ENCODE measurements around the gene DALRD3.

The DALRD3 gene, protein sequence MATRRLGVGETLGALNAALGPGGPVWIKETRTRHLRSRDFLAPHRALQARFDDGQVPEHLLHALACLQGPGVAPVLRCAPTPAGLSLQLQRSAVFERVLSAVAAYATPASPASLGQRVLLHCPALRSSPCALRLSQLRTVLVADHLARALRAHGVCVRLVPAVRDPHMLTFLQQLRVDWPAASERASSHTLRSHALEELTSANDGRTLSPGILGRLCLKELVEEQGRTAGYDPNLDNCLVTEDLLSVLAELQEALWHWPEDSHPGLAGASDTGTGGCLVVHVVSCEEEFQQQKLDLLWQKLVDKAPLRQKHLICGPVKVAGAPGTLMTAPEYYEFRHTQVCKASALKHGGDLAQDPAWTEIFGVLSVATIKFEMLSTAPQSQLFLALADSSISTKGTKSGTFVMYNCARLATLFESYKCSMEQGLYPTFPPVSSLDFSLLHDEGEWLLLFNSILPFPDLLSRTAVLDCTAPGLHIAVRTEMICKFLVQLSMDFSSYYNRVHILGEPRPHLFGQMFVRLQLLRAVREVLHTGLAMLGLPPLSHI

DNA sequence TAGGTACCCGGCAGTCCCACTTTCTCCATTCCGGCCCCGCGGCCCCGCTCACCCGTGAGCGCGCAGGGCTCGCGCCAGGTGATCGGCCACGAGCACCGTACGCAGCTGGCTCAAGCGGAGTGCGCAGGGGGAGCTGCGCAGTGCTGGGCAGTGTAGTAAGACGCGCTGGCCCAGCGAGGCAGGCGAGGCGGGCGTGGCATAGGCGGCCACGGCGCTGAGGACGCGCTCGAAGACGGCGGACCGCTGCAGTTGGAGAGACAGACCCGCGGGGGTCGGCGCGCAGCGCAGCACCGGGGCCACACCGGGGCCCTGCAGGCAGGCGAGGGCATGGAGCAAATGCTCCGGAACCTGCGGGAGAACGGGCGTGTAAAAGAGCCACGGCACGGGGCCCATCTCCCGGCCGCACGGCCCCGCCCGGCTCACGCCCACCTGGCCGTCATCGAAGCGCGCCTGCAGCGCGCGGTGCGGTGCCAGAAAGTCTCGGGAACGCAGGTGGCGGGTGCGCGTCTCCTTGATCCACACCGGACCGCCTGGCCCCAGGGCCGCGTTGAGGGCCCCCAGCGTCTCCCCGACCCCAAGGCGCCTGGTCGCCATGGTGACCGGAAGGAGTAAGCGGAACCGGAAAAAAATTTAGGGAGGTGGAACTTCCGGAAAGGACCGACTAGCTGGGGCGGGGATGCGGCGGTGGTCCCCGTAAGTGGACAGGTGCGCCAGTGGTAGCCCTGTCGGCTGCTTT lies at the start of gene DALRD3:
DALRD3 (minus strand) TSS at position 610 of the 736 bp plus-strand sequence; CDS start at position 594, 16 bp downstream.
- peak; percentile 61 to 88 for DNase-seq (ENCODE audit: low spot score in 2 of 2)
- peak; percentile 29 for ATAC-seq
- Mint-ChIP-seq H3K4me1 (peaks cover 35% of the 10 kb centered on the region), H3K36me3 (peaks cover 51% of the 10 kb centered on the region), H3K4me3 (peak within 1 kb of the TSS; percentile 95), H3K27ac (peak within 1 kb of the TSS; percentile 85), H3K9me3 (no peaks in the 10 kb centered on the region)

DNA sequence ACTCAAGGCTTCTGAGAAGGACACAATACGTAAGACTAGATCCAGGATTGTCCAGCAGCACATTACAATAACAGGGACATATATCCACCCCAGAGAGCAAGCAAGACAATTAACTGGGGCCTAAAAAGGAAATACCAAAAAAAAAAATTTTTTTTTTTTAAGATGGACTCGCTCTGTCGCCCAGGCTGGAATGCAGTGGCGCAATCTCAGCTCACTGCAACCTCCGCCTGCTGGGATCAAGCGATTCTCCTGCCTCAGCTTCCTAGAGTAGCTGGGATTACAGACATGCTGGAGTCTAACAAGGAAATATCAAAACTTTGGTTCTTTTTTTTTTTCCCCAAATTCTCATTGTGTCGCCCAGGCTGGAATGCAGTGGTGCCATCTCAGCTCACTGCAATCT lies 39.6 kb upstream of the DALRD3 start:
- H3K4me1 Mint-ChIP-seq, result peaks cover 8% of the 10 kb centered on the region
- H3K4me3 Mint-ChIP-seq, result no peak overlapping the region
- DNase-seq (ENCODE audit: low spot score in 2 of 2), result no peak
- H3K9me3 Mint-ChIP-seq, result no peaks in the 10 kb centered on the region
- peaks cover 100% of the 10 kb centered on the region for H3K36me3 Mint-ChIP-seq
- H3K27ac Mint-ChIP-seq, result no peak overlapping the region
- ATAC-seq, result no peak

DNA sequence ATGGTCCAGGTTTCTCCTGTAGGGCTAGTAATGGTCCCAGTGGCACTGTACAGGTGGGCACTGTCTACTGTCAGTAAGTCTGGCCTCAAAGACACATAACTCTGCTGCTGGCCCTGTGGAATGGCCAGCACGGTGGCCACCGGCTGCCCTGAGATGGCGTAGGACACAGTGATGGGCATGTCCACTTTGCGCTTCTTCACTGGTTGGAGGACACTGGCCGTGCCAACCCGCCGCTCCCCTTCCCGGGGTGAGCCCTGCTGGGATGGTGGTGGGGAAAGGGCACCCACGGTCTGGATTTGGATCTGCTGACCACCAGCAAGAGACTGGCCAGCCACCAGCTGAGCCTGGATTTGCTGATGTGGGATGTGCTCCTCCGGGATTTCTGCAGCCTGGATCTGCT lies 38.9 kb upstream of the DALRD3 start:
- Mint-ChIP-seq H3K27ac (no peak overlapping the region), H3K9me3 (no peaks in the 10 kb centered on the region), H3K36me3 (peaks cover 100% of the 10 kb centered on the region), H3K4me3 (no peak overlapping the region), H3K4me1 (peaks cover 8% of the 10 kb centered on the region)
- ATAC-seq, result peak; percentile 28
- no peak for DNase-seq (ENCODE audit: low spot score in 2 of 2)

DNA sequence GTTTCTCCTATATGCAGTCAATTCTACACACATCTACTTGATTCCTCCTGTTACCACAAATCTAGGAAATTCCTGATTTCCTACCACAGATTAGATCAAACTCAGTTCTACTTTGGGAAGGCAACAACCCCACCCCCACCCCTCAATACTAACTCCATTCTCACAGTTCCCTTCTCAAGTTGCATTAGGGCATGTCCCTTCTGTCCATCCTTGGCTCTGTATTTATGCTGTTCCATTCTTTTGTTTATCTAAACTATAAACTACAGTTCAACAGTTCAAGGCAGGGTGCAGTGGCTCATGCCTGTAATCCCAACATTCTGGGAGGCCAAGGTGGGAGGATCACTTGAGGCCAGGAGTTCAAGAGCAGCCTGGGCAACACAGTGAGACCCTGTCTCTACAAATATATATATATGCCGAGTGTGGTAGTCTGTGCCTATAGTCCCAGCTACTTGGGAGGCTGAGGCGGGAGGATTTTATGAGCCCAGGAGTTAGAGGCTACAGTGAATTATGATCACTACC lies 36.0 kb upstream of the DALRD3 start:
- no peaks in the 10 kb centered on the region for H3K9me3 Mint-ChIP-seq
- H3K27ac Mint-ChIP-seq, result peak overlapping the region; percentile 48
- no peak overlapping the region for H3K4me3 Mint-ChIP-seq
- no peak for DNase-seq (ENCODE audit: low spot score in 2 of 2)
- H3K4me1 Mint-ChIP-seq, result peaks cover 25% of the 10 kb centered on the region
- ATAC-seq, result no peak
- peaks cover 100% of the 10 kb centered on the region for H3K36me3 Mint-ChIP-seq

DNA sequence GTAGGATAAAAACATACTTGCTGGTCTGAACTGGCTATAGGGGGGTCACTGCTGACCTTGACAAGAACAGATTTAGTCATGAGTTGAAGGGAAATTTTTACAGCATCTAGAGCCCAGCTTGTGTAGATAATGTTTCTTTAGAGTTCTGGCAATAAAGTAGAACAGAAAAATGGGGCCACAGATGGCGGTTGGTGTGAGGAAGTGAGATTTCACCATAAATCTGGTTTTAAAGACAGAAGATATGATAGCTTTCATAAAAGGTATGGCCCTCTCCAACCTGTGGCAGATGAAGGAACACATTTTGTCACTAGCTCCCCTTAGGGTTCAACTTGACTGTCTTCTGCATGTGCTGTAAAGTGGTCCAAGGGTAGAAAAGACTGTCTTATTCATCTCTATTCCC lies 35.2 kb upstream of the DALRD3 start:
- ATAC-seq (no peak), DNase-seq (ENCODE audit: low spot score in 2 of 2) (no peak)
- peak overlapping the region; percentile 48 for H3K27ac Mint-ChIP-seq
- H3K36me3 Mint-ChIP-seq, result peaks cover 100% of the 10 kb centered on the region
- H3K4me1 Mint-ChIP-seq, result peaks cover 25% of the 10 kb centered on the region
- no peaks in the 10 kb centered on the region for H3K9me3 Mint-ChIP-seq
- H3K4me3 Mint-ChIP-seq, result no peak overlapping the region

DNA sequence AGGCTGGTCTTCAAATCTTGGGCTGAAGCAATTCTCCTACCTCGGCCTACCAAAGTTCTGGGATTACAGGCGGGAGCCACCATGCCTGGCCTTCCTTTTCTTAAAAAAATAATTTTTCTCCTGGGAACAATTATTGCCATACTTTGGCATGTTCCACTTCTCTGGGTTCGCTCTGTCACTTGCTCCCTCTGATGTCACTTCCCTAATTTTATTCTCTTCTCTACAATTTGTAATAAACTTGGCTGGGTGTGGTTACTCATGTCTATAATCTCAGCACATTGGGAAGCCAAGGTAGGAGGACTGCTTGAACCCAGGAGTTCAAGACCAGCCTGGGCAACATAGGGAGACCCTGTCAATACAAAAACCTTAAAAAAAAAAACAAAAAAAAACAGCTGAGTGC lies 16.9 kb upstream of the DALRD3 start:
- Mint-ChIP-seq H3K9me3 (no peaks in the 10 kb centered on the region), H3K36me3 (peaks cover 100% of the 10 kb centered on the region), H3K4me3 (no peak overlapping the region), H3K4me1 (no peaks in the 10 kb centered on the region), H3K27ac (peak overlapping the region; percentile 57)
- ATAC-seq (no peak), DNase-seq (ENCODE audit: low spot score in 2 of 2) (no peak)

DNA sequence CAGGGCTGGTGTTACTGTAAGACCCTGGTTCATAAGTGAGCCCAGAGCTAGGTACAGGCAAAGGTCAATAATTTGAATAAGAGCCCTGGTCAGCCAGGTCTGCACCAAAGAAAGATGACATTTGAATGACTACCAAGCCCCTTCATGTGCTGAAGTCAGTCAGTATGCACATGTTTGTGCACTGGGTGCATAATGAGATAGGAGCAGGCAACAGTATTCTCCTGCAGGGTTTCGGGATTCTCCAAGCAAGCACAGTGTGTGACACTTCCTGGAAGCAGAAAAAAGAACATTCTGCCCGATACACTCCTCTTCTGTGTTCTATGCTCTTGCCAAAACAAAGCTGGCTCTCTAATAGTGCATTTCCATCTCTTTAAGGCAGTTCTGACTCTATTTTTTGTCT lies 16.3 kb upstream of the DALRD3 start:
- Mint-ChIP-seq H3K27ac (peak overlapping the region; percentile 57), H3K4me1 (peaks cover 1% of the 10 kb centered on the region), H3K4me3 (no peak overlapping the region), H3K36me3 (peaks cover 100% of the 10 kb centered on the region), H3K9me3 (no peaks in the 10 kb centered on the region)
- ATAC-seq, result no peak
- DNase-seq (ENCODE audit: low spot score in 2 of 2), result no peak

DNA sequence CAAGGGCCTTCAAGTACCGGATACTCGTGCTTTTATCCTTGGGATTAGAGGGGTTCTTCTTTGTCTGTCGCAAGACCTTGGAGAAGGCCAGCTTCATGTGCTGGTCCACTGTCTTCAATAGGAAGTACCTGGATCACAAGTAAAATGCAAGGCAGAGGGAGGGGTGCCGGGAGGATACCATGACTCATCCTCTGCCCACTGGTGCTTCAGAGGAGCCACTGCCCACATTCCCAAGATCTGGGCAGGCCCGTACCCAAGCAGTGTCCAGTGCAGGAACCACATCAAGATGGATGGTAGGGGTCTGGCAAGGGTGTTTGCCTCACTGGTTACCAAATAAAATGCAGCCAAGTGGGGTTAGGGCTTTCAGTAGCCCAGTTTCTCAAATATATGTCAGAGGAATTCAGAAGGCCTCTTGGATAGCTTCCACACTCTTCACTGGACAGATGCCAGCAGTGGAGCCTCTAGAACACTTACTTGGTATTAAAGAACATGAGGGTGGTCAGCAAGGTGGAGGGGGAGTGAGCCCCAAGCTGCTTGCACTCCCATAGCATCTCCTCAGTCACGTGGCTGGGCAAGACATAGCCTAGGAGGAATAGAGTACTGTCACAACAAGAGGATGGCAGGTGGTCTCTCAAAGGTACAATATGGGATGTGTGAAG lies 14.4 kb upstream of the DALRD3 start:
- no peak overlapping the region for H3K27ac Mint-ChIP-seq
- peaks cover 100% of the 10 kb centered on the region for H3K36me3 Mint-ChIP-seq
- no peak for DNase-seq (ENCODE audit: low spot score in 2 of 2)

DNA sequence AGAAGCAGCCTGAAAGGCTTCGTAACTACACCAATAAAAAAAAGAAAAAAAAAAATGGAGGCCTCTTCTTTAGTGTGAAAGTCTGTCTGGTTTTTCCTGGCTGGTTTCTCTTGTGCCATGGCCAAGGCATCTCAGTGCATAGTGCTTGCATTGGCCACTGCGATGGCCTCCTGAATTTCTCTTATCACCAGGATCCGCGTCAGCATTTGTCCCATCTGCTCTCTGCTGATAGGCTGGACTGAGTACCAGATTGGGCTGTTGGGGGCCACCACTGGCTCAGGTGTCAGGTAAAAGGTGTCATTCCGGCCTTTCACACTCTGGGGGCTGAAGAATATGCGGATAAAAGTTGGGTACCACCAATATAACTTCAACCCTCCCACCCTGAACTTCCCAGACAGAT lies 11.9 kb upstream of the DALRD3 start:
- no peak for ATAC-seq

More for the DNA sequence above, 14.4 kb upstream of the DALRD3 start:
- no peak for ATAC-seq
- Mint-ChIP-seq H3K4me3 (no peak overlapping the region), H3K4me1 (peaks cover 20% of the 10 kb centered on the region), H3K9me3 (no peaks in the 10 kb centered on the region)

DNA sequence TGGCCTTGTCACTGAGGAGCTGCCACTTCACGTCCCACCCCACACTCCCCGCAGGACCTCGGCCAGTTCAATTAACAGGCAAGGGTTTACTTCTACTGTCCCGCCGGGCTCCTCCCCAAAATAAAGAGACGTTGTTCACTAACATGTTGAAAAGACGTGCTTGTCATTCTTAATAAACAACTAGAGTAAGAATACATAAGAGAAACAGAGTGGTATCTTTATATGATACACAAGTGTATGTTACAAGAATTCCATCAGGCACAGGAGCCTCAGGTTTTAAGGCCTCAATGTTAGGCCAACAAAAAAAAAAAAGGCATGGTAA lies 11.1 kb upstream of the DALRD3 start:
- H3K4me3 Mint-ChIP-seq, result peak overlapping the region; percentile 94
- peaks cover 49% of the 10 kb centered on the region for H3K4me1 Mint-ChIP-seq
- H3K27ac Mint-ChIP-seq, result peak overlapping the region; percentile 99
- no peak for DNase-seq (ENCODE audit: low spot score in 2 of 2)
- peaks cover 100% of the 10 kb centered on the region for H3K36me3 Mint-ChIP-seq
- H3K9me3 Mint-ChIP-seq, result no peaks in the 10 kb centered on the region
- no peak for ATAC-seq

More for the DNA sequence above, 11.9 kb upstream of the DALRD3 start:
- Mint-ChIP-seq H3K27ac (peak overlapping the region; percentile 99), H3K9me3 (no peaks in the 10 kb centered on the region), H3K4me3 (no peak overlapping the region), H3K4me1 (peaks cover 41% of the 10 kb centered on the region), H3K36me3 (peaks cover 100% of the 10 kb centered on the region)
- DNase-seq (ENCODE audit: low spot score in 2 of 2), result no peak

DNA sequence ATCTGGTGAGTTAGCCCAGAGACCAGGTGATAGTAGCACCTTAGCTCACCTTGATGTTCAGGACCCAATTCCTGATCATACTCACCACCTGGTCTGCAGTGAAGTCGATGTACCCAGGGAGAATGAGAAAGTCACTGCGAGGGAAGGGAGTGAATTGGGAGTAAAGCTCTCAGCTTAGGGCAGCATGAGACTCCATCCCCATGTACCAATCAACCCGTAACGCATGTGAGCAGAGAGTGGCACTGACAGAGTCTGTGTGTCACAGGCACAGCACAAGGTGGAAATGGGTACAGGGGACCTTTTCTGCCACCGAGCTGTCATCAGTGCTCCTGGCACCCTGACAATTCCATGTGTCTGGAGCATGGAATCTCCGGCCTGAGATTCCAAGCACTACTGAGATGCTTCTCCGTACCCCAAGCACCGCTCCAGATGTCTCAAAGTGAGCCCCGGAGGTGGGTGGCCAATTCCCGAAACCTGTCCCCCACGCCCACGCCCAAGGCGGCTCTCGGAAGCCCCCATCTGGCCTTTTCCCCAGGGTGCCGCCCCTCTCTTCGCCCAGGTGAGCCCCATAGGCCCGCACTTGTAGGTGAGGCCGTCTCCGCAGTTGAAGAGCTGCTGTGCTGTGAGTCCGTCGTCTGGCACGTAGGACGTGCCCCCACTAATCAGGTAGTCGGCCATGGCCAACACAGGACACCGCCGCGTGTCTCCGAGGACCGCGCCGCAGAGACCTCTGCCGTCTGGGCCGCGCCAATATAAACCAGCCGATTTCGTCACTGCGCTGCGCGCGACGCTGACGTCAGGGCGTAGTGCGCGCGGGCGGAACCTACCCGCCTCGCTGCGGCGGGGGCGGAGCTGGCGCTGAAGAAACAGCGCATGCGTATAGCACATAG lies 10.5 kb upstream of the DALRD3 start, which contains the start of gene IMPDH2:
IMPDH2 (minus strand) TSS at position 726 of the 890 bp plus-strand sequence; CDS start at position 678, 48 bp downstream.
- H3K27ac Mint-ChIP-seq, result peak within 1 kb of the TSS; percentile 99
- ATAC-seq (peak; percentile 96), DNase-seq (ENCODE audit: low spot score in 2 of 2) (peak; percentile 94 to 96)
- peaks cover 55% of the 10 kb centered on the region for H3K4me1 Mint-ChIP-seq
- H3K9me3 Mint-ChIP-seq, result no peaks in the 10 kb centered on the region
- H3K4me3 Mint-ChIP-seq, result peak within 1 kb of the TSS; percentile 94
- H3K36me3 Mint-ChIP-seq, result peaks cover 100% of the 10 kb centered on the region

DNA sequence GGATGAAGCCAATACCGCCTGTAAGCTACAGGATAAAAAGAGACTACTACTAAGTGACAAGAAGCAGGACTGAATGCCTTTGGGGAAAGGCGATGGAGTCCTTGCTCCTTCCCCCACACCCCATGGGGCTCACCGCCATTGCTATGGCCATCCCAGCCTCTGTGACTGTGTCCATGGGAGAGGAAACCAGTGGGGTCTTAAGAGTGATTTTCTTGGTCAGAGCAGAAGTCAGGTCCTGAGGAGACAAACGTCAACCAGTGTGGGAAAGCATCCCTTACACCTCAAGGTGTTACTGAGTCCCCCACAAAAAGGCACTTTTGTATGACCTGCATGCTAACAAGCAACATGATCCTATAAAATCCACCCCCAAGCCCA lies 9.9 kb upstream of the DALRD3 start:
- no peak for DNase-seq (ENCODE audit: low spot score in 2 of 2)
- H3K9me3 Mint-ChIP-seq, result no peaks in the 10 kb centered on the region
- H3K4me3 Mint-ChIP-seq, result peak overlapping the region; percentile 94
- peaks cover 100% of the 10 kb centered on the region for H3K36me3 Mint-ChIP-seq
- peak overlapping the region; percentile 99 for H3K27ac Mint-ChIP-seq
- peaks cover 61% of the 10 kb centered on the region for H3K4me1 Mint-ChIP-seq
- ATAC-seq, result no peak

DNA sequence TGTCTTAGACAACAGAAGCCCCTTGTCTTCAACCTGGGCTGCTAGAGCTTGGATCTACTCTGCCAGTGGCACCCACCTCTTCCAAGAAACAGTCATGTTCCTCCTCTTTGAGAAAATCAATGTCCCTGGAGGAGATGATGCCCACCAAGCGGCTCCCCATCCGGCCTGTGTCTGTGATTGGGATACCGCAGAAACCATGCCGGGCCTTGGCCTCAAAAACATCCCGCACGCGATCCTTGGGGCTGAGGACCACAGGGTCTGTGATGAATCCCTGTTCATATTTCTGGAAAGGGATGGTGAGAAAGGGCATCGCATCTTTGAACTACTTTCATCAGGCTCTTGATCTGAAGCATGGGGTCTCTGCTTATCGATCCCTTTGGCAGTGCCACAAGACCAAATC lies 9.3 kb upstream of the DALRD3 start:
- DNase-seq (ENCODE audit: low spot score in 2 of 2) (no peak), ATAC-seq (no peak)
- Mint-ChIP-seq H3K27ac (peak overlapping the region; percentile 99), H3K4me1 (peaks cover 68% of the 10 kb centered on the region), H3K36me3 (peaks cover 100% of the 10 kb centered on the region), H3K9me3 (no peaks in the 10 kb centered on the region), H3K4me3 (peak overlapping the region; percentile 94)

DNA sequence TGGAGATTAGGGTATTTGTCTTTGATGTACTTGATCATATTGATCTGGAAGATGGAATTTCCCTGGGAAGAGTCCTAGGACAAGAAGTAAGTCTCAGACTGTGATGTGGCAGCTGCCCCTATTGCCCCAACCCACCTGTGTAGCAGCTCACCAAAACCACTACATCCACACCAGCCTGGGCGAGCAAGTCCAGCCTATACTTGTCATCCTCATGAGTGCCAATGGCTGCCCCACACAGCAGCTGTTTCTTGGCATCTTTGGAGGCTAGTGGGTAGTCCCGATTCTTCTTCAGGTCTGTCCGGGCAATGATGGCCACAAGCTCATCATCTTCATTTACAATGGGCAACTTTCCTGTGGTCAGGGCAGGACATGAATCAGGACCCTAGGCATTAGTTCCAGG lies 8.2 kb upstream of the DALRD3 start:
- H3K36me3 Mint-ChIP-seq, result peaks cover 98% of the 10 kb centered on the region
- H3K4me1 Mint-ChIP-seq, result peaks cover 72% of the 10 kb centered on the region
- peak overlapping the region; percentile 99 for H3K27ac Mint-ChIP-seq
- H3K4me3 Mint-ChIP-seq, result peak overlapping the region; percentile 94
- no peaks in the 10 kb centered on the region for H3K9me3 Mint-ChIP-seq
- DNase-seq (ENCODE audit: low spot score in 2 of 2) (no peak), ATAC-seq (no peak)

All from stimulated activated effector memory CD8-positive, alpha-beta T cell treated with anti-CD3 and anti-CD28 coated beads, Interleukin-12 subunit alpha, Interleukin-12 subunit beta, amount 100 ng/mL, for 72 hours (primary cell).